ENCODE results near the gene NRM. TPM values are rescaled to one million over a fixed set of nuclear protein-coding genes. Genes with fewer than 3 reads are reported as not detected.
A peak's percentile ranks its signal among the peaks of the same experiment; 100 is the strongest.

NRM gene
- total and polyA plus RNA-seq, 2 of the 13 experiments (the other 11 are each of a cell fraction or from before 2014, with no cell fraction given): 12.5 to 16.0 TPM

- TF ChIP-seq ZBTB40 (IDR thresholded peaks at IDR 0.05) (no peak), ZBTB40 (CRISPR knock-in tag; IDR thresholded peaks at IDR 0.05) (peak; percentile 88), ISL2 (CRISPR knock-in tag; IDR thresholded peaks at IDR 0.05) (peak; percentile 75), ZSCAN9 (CRISPR knock-in tag; IDR thresholded peaks at IDR 0.05; ENCODE audit: borderline replicate concordance) (peak; percentile 11; the same call in 1 of the 2 replicates), MIER3 (CRISPR knock-in tag; IDR thresholded peaks at IDR 0.05; ENCODE audit: borderline replicate concordance) (peak; percentile 83; the same call in 1 of the 2 replicates), KLF16 (CRISPR knock-in tag; IDR thresholded peaks at IDR 0.05) (peak in 1 of 2 experiments; percentile 76; a peak in 3 of 4 replicates), FOXK1 (CRISPR knock-in tag; IDR thresholded peaks at IDR 0.05; ENCODE audit: borderline replicate concordance, low read depth) (peak; percentile 70; the same call in 1 of the 2 replicates), ZNF510 (CRISPR knock-in tag; IDR thresholded peaks at IDR 0.05; ENCODE audit: low read depth) (peak; percentile 96), FOXA1 (IDR thresholded peaks at IDR 0.05) (no peak), FOXA1 (CRISPR knock-in tag; IDR thresholded peaks at IDR 0.05) (0 out of 2 replicates have a peak, but pooled peaks have one; percentile 11), HIVEP1 (CRISPR knock-in tag; IDR thresholded peaks at IDR 0.05) (peak; percentile 95), ZNF512B (CRISPR knock-in tag; IDR thresholded peaks at IDR 0.05; ENCODE audit: borderline replicate concordance) (peak; percentile 93; the same call in 1 of the 2 replicates), ZNF530 (CRISPR knock-in tag; IDR thresholded peaks at IDR 0.05; ENCODE audit: low read depth) (0 out of 2 replicates have a peak, but pooled peaks have one; percentile 43)
These were observed 43.3 kb downstream of the NRM start (continued) for GRCh38 chr6:30647242-30648116.

Measured in HepG2 (cell line).